ENCODE measurements around the gene FOXI1. TPM values are rescaled to one million over a fixed set of nuclear protein-coding genes. Genes with fewer than 3 reads are reported as not detected.

The FOXI1 gene
- total and polyA plus RNA-seq, 2 donors (not counting 3 experiments of a cell fraction or from before 2014, with no cell fraction given): not detected

DNA sequence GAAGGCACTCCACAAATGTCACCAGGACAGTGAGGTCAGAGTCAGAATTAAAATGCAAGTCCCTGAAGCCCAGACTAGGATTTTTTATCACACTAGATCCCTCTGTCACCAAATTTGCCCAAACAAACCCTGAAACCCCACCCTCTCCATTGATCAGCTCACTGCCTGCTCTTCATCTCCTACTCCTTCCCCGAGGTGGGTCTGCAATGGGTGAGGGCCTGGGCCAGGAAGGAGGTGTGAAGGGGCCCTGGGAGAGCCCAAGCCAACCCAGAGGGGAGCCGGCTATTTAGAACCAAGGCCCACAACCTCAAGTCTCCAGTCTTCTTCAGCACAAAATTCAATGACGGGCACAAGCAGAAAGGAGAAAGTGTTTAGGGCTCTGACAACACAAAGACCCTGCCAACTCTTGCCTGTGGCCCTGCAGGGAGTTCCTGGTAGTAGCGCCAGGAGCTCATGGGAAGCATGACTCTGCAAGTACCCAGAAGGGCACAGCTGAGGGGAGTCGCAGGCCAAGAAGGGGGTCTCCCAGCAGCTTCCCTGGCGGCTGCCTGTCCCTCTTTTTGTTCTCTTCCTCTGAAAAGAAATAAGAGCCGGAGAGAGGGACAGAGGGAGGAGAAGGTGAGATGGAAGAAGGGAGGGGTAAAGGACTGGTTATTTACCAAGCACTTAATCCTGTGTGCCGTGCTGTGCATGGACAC is 5.5 kb downstream of the FOXI1 start:
- no peaks in the 10 kb centered on the region for H4K20me1 ChIP-seq (replicated peaks; ENCODE audit: control insufficient read depth, extremely low read depth, insufficient read depth, low read length)
- H3K36me3 ChIP-seq (ENCODE audit: control insufficient read depth in 2 of 2, extremely low read depth in 1 of 2, insufficient read depth in 2 of 2, low read length in 2 of 2): no peaks in the 10 kb centered on the region
- no peak for TF ChIP-seq EZH2 (IDR thresholded peaks at IDR 0.05; ENCODE audit: borderline replicate concordance, low read depth, low read length, severe bottlenecking)
- no peak for TF ChIP-seq GATA2 (IDR thresholded peaks at IDR 0.05; ENCODE audit: insufficient read depth, insufficient read length, low read depth, low read length)
- TF ChIP-seq MYC (IDR thresholded peaks at IDR 0.05; ENCODE audit: low read depth, low read length): no peak
- no peak for TF ChIP-seq FOS (IDR thresholded peaks at IDR 0.05; ENCODE audit: borderline replicate concordance, insufficient read depth, low read length)
- TF ChIP-seq, protein P1, sequence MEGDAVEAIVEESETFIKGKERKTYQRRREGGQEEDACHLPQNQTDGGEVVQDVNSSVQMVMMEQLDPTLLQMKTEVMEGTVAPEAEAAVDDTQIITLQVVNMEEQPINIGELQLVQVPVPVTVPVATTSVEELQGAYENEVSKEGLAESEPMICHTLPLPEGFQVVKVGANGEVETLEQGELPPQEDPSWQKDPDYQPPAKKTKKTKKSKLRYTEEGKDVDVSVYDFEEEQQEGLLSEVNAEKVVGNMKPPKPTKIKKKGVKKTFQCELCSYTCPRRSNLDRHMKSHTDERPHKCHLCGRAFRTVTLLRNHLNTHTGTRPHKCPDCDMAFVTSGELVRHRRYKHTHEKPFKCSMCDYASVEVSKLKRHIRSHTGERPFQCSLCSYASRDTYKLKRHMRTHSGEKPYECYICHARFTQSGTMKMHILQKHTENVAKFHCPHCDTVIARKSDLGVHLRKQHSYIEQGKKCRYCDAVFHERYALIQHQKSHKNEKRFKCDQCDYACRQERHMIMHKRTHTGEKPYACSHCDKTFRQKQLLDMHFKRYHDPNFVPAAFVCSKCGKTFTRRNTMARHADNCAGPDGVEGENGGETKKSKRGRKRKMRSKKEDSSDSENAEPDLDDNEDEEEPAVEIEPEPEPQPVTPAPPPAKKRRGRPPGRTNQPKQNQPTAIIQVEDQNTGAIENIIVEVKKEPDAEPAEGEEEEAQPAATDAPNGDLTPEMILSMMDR (IDR thresholded peaks at IDR 0.05; ENCODE audit: extremely low read depth in 1 of 2, insufficient read depth in 1 of 2, low read depth in 1 of 2, low read length in 2 of 2): no peak
- no peak for TF ChIP-seq JUN (IDR thresholded peaks at IDR 0.05; ENCODE audit: borderline replicate concordance, insufficient read depth, insufficient read length, low read depth)
- TF ChIP-seq, protein P2, sequence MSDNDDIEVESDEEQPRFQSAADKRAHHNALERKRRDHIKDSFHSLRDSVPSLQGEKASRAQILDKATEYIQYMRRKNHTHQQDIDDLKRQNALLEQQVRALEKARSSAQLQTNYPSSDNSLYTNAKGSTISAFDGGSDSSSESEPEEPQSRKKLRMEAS (IDR thresholded peaks at IDR 0.05; ENCODE audit: insufficient read depth, insufficient read length): no peak
- H3K27me3 ChIP-seq (ENCODE audit: control insufficient read depth in 2 of 2, insufficient read depth in 2 of 2, low read length in 2 of 2): no peaks in the 10 kb centered on the region
- DNase-seq (ENCODE audit: low read depth, low spot score) (no peak), FAIRE-seq (no peak)
- no peak overlapping the region for H3K4me2 ChIP-seq (ENCODE audit: insufficient read depth, low read length)
- intact Hi-C loops (cut with micrococcal nuclease) (no loop called here), dilution Hi-C loops (cut with MboI; ENCODE audit: extremely low pct_ligation_motif_present, low sequenced_read_pairs) (no loop called here)
- no peak overlapping the region for H3K9ac ChIP-seq (replicated peaks; ENCODE audit: extremely low read depth, insufficient read depth, low read length)
- no peak overlapping the region for H3K27ac ChIP-seq (ENCODE audit: insufficient read depth, low read depth, low read length)
- POLR2A ChIA-PET: no interaction called here
- no TSS peak for BruUV-seq (replicated peaks)
- no peaks in the 10 kb centered on the region for H3K9me3 ChIP-seq (replicated peaks; ENCODE audit: control insufficient read depth, insufficient read depth, low read length)
- H2AFZ ChIP-seq (ENCODE audit: low read depth, low read length): no peak overlapping the region
- CTCF ChIA-PET: interaction anchor here (0.5 to 3.1 kb wide), 3 partner anchors 10 to 73 kb away, joined by 3 to 12 read pairs (median 3); no protein-coding TSS in a partner anchor
- H3K4me1 ChIP-seq (ENCODE audit: control insufficient read depth, extremely low read depth, insufficient read depth, low read length): no peaks in the 10 kb centered on the region
- no peak overlapping the region for H3K4me3 ChIP-seq (replicated peaks in 1 of 3; ENCODE audit: insufficient read depth in 1 of 3, low read depth in 1 of 3, low read length in 3 of 3)
- H3K79me2 ChIP-seq (ENCODE audit: control insufficient read depth, insufficient read depth, low read length): no peaks in the 10 kb centered on the region
- no peaks in the 10 kb centered on the region for H3K9me1 ChIP-seq (replicated peaks; ENCODE audit: control insufficient read depth, extremely low read depth, insufficient read depth, low read length)
